Keratinocyte (primary cell): Measurements from ENCODE around the gene GPBAR1. TPM values are rescaled to one million over a fixed set of nuclear protein-coding genes. Genes with fewer than 3 reads are reported as not detected.

Source experiments
- DNase-seq: peaks from one replicate; pipeline ENCODE4 v3.0.0-alpha.2; 2011; ENCODE audit warnings: low read depth, missing footprints, low spot score
- FAIRE-seq: peaks from 2 replicates; lab custom pipeline; 2011; peaks lifted over from hg19 to GRCh38; lab: Jason Lieb, UNC
- H2AFZ ChIP-seq: 2 replicates; pipeline ENCODE4 v1.6.0; 2012; ENCODE audit warnings: low read length, control low read depth, inconsistent platforms; ENCODE audit not compliant: control insufficient read depth
- H3K27ac ChIP-seq: 2 replicates; pipeline ENCODE4 v1.5.1; 2011; ENCODE audit warnings: low read length; ENCODE audit not compliant: control insufficient read depth, insufficient read depth
- H3K27me3 ChIP-seq: 3 replicates; pipeline ENCODE4 v1.6.0; 2011; ENCODE audit warnings: low read length; ENCODE audit not compliant: control insufficient read depth, insufficient read depth; ENCODE audit errors: extremely low read depth
- H3K36me3 ChIP-seq, 2 experiments: 2 replicates in 1 of 2; 3 replicates in 1 of 2; pipeline ENCODE4 v1.5.1; 2011; ENCODE audit warnings: low read length in 2 of 2, mild to moderate bottlenecking in 1 of 2; ENCODE audit not compliant: control insufficient read depth in 2 of 2, insufficient read depth in 2 of 2; ENCODE audit errors: extremely low read depth in 1 of 2
- H3K4me1 ChIP-seq: 3 replicates; pipeline ENCODE4 v1.5.1; 2011; ENCODE audit warnings: low read length; ENCODE audit not compliant: control insufficient read depth, insufficient read depth; ENCODE audit errors: extremely low read depth
- H3K4me2 ChIP-seq: 3 replicates; pipeline ENCODE4 v1.6.0; 2011; ENCODE audit warnings: low read depth, low read length; ENCODE audit not compliant: control insufficient read depth, insufficient read depth; ENCODE audit errors: extremely low read depth
- H3K4me3 ChIP-seq, 3 experiments: fragments of 200-600 bp in 1 of 3; sonication (generic) in 1 of 3; 2 replicates in 2 of 3; 3 replicates in 1 of 3; pipeline ENCODE4 v1.5.1; 2011 to 2016; ENCODE audit warnings: low read length in 3 of 3, mild to moderate bottlenecking in 3 of 3, control low read depth in 2 of 3, inconsistent platforms in 1 of 3, low read depth in 1 of 3, mixed read lengths in 1 of 3, mixed run types in 1 of 3, moderate library complexity in 1 of 3; ENCODE audit not compliant: control insufficient read depth in 2 of 3, insufficient read depth in 2 of 3; ENCODE audit errors: extremely low read depth in 1 of 3
- H3K79me2 ChIP-seq: 2 replicates; pipeline ENCODE4 v1.6.0; 2012; ENCODE audit warnings: low read length; ENCODE audit not compliant: control insufficient read depth, insufficient read depth
- H3K9ac ChIP-seq: 3 replicates; pipeline ENCODE4 v1.6.0; 2011; ENCODE audit warnings: low read length; ENCODE audit not compliant: control insufficient read depth, insufficient read depth; ENCODE audit errors: extremely low read depth
- H3K9me1 ChIP-seq: 3 replicates; pipeline ENCODE4 v1.6.0; 2011; ENCODE audit warnings: low read length; ENCODE audit not compliant: control insufficient read depth, insufficient read depth; ENCODE audit errors: extremely low read depth
- H3K9me3 ChIP-seq: 2 replicates; pipeline ENCODE4 v1.5.1; 2012; ENCODE audit warnings: low read depth, low read length; ENCODE audit not compliant: control insufficient read depth
- H4K20me1 ChIP-seq: 3 replicates; pipeline ENCODE4 v1.6.0; 2011; ENCODE audit warnings: low read length; ENCODE audit not compliant: control insufficient read depth, insufficient read depth; ENCODE audit errors: extremely low read depth
- CTCF ChIP-seq, 3 experiments: IDR thresholded peaks in 1 of 3; conservative IDR thresholded peaks in 1 of 3; optimal IDR thresholded peaks in 1 of 3; 2 replicates in 2 of 3; 3 replicates in 1 of 3; pipeline versions ENCODE3 to v1.5.1; 2011; ENCODE audit warnings: low read length in 3 of 3, mild to moderate bottlenecking in 3 of 3, moderate library complexity in 2 of 3, control low read depth in 1 of 3, inconsistent platforms in 1 of 3; ENCODE audit not compliant: insufficient read depth in 2 of 3; ENCODE audit errors: extremely low read depth in 1 of 3
- EZH2 ChIP-seq: IDR thresholded peaks from one replicate; pipeline ENCODE4 v1.6.1; 2012; ENCODE audit warnings: inconsistent platforms, mild to moderate bottlenecking, low read length, moderate library complexity
- dilution Hi-C: fragments of 300-500 bp; cut with MboI; formaldehyde crosslinking; loops from one replicate; pipeline ENCODE4 v1.7.0; 2020; ENCODE audit warnings: low sequenced_read_pairs; ENCODE audit not compliant: extremely low pct_ligation_motif_present
- polyA plus RNA-seq, 5 experiments: library from polyadenylated mRNA; depleted of rRNA in 3 of 5; stranded (reverse) in 3 of 5; stranded (forward) in 1 of 5; unstranded in 1 of 5; fragments of >200 nt; gene quantifications; 1 replicate in 1 of 5; 2 replicates in 3 of 5; 3 replicates in 1 of 5; pipeline versions ENCODE4 v1.2.1 to v1.2.3, GENCODE V29; 2011 to 2012; ENCODE audit warnings: missing spikeins in 2 of 5, low read depth in 1 of 5, low replicate concordance in 1 of 5

The GPBAR1 gene
- polyA plus RNA-seq, 1 donor (not counting 4 experiments of a cell fraction or from before 2014, with no cell fraction given), result 0.12 TPM

GRCh38 chr2:218257390-218257981 lies 3.3 kb upstream of the GPBAR1 start:
- Histone ChIP-seq H3K9me1 (no peaks in the 10 kb centered on the region), H3K79me2 (no peaks in the 10 kb centered on the region), H3K4me2 (no peak overlapping the region), H3K4me1 (peaks cover 3% of the 10 kb centered on the region), H2AFZ (no peak overlapping the region), H3K9ac (no peak overlapping the region), H3K27ac (no peak overlapping the region), H3K27me3 (no peaks in the 10 kb centered on the region), H4K20me1 (peaks cover 11% of the 10 kb centered on the region), H3K4me3 (no peak overlapping the region), H3K9me3 (no peaks in the 10 kb centered on the region), H3K36me3 (peaks cover 22 to 25% of the 10 kb centered on the region in 2 experiments)
- dilution Hi-C loops, result no loop called here
- TF ChIP-seq EZH2, result no peak
- TF ChIP-seq CTCF (optimal IDR thresholded peaks at IDR 0.05 in 1 of 3, IDR thresholded peaks at IDR 0.05 in 1 of 3, conservative IDR thresholded peaks at IDR 0.05 in 1 of 3; ENCODE audit: extremely low read depth in 1 of 3, insufficient read depth in 2 of 3, low read length in 3 of 3), result peak; percentile 65 to 75 (median 70)
- DNase-seq (no peak), FAIRE-seq (peak; percentile 34)

GRCh38 chr2:218259099-218259961 lies 1.5 kb upstream of the GPBAR1 start:
- Histone ChIP-seq H3K9me1 (no peaks in the 10 kb centered on the region), H4K20me1 (peaks cover 9% of the 10 kb centered on the region), H3K4me3 (no peak overlapping the region), H3K9ac (no peak overlapping the region), H3K27ac (no peak overlapping the region), H3K27me3 (no peaks in the 10 kb centered on the region), H3K4me1 (peaks cover 3% of the 10 kb centered on the region), H3K79me2 (no peaks in the 10 kb centered on the region), H3K4me2 (no peak overlapping the region), H3K9me3 (no peaks in the 10 kb centered on the region), H2AFZ (no peak overlapping the region), H3K36me3 (peaks cover 14 to 15% of the 10 kb centered on the region in 2 experiments)
- no peak for TF ChIP-seq CTCF (optimal IDR thresholded peaks at IDR 0.05 in 1 of 3, IDR thresholded peaks at IDR 0.05 in 1 of 3, conservative IDR thresholded peaks at IDR 0.05 in 1 of 3; ENCODE audit: extremely low read depth in 1 of 3, insufficient read depth in 2 of 3, low read length in 3 of 3)
- no peak for TF ChIP-seq EZH2
- dilution Hi-C loops, result no loop called here
- FAIRE-seq (no peak), DNase-seq (no peak)
